HG03196 (cell line): ENCODE data around the gene NOTCH1.
"Not testable (repeated sequence)": the region's sequence is repeated elsewhere in the genome, so short reads cannot be mapped to it uniquely, and the experiment has no call there.

Experiments used
- ATAC-seq: cut with Tn5 transposase; IDR thresholded peaks from one replicate; pipeline ENCODE4 v1.9.1; 2021; ENCODE audit not compliant: unreplicated experiment

Gene NOTCH1

GRCh38 chr9:136578915-136579649, 33.2 kb upstream of the NOTCH1 start:
- no peak for ATAC-seq

GRCh38 chr9:136578626-136578914, 32.7 kb upstream of the NOTCH1 start:
- ATAC-seq = no peak

- ATAC-seq = no peak
Observed at GRCh38 chr9:136577941-136578625, 32.2 kb upstream of the NOTCH1 start.

- ATAC-seq = no peak
Observed at GRCh38 chr9:136576269-136576626, 30.4 kb upstream of the NOTCH1 start.

- no peak for ATAC-seq
Observed at GRCh38 chr9:136575626-136576268, 29.9 kb upstream of the NOTCH1 start.

- ATAC-seq = not testable (repeated sequence)
Observed at GRCh38 chr9:136574606-136575005, 28.8 kb upstream of the NOTCH1 start.

- no peak for ATAC-seq
Observed at GRCh38 chr9:136572828-136573625, 27.2 kb upstream of the NOTCH1 start.

- ATAC-seq = no peak
Observed at GRCh38 chr9:136572003-136572827, 26.4 kb upstream of the NOTCH1 start.

- no peak for ATAC-seq
Observed at GRCh38 chr9:136571531-136571930, 25.7 kb upstream of the NOTCH1 start.

- ATAC-seq = no peak
Observed at GRCh38 chr9:136570916-136571315, 25.1 kb upstream of the NOTCH1 start.

GRCh38 chr9:136570191-136570845, 24.5 kb upstream of the NOTCH1 start:
- no peak for ATAC-seq

- no peak for ATAC-seq
Observed at GRCh38 chr9:136569526-136570148, 23.8 kb upstream of the NOTCH1 start.

- ATAC-seq = no peak
Observed at GRCh38 chr9:136568288-136569081, 22.6 kb upstream of the NOTCH1 start.

GRCh38 chr9:136567651-136568287, 21.9 kb upstream of the NOTCH1 start:
- ATAC-seq = no peak

GRCh38 chr9:136566901-136567300, 21.1 kb upstream of the NOTCH1 start:
- no peak for ATAC-seq

GRCh38 chr9:136566553-136566895, 20.7 kb upstream of the NOTCH1 start:
- ATAC-seq = no peak

- ATAC-seq = no peak
Observed at GRCh38 chr9:136565715-136566552, 20.1 kb upstream of the NOTCH1 start.
